Astrocyte (in vitro differentiated cells and primary cell): ENCODE measurements around the gene GJD4.

Experiments
- EZH2 ChIP-seq: IDR thresholded peaks from 2 replicates; pipeline ENCODE4 v1.6.1; 2012; ENCODE audit warnings: mild to moderate bottlenecking, low read length, inconsistent platforms; ENCODE audit not compliant: insufficient read depth
- TF ChIP-seq, protein P1 (sequence below): IDR thresholded peaks from 2 replicates; pipeline ENCODE4 v1.5.1; 2011; ENCODE audit warnings: low read depth, mild to moderate bottlenecking, inconsistent platforms, low read length, moderate library complexity; ENCODE audit not compliant: insufficient read depth

DNA sequence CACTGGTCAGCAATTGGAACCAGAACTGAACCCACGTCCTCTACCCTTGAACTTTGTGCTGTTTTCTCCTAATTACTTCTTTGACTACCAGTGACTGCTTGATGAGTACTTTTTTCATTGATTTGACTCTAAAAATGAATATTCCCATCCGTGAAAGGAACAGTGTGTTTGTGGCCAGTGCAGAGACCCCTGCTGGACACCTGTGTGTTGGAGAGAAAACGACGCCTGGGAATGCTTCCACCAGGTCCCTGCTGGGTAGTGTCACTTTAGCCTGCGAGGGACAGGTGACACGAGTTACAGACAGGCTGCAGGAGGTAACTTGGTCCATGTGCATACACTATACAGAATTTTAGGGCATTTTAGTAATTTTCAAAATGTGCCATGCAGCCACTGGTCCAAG is 6.8 kb upstream of the GJD4 start:
- TF ChIP-seq, protein P1, sequence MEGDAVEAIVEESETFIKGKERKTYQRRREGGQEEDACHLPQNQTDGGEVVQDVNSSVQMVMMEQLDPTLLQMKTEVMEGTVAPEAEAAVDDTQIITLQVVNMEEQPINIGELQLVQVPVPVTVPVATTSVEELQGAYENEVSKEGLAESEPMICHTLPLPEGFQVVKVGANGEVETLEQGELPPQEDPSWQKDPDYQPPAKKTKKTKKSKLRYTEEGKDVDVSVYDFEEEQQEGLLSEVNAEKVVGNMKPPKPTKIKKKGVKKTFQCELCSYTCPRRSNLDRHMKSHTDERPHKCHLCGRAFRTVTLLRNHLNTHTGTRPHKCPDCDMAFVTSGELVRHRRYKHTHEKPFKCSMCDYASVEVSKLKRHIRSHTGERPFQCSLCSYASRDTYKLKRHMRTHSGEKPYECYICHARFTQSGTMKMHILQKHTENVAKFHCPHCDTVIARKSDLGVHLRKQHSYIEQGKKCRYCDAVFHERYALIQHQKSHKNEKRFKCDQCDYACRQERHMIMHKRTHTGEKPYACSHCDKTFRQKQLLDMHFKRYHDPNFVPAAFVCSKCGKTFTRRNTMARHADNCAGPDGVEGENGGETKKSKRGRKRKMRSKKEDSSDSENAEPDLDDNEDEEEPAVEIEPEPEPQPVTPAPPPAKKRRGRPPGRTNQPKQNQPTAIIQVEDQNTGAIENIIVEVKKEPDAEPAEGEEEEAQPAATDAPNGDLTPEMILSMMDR, result peak; percentile 21
- no peak for TF ChIP-seq EZH2
